Measurements from ENCODE around the gene TREX2.
"Not testable (repeated sequence)": the region's sequence is repeated elsewhere in the genome, so short reads cannot be mapped to it uniquely, and the experiment has no call there.

TREX2 gene

DNA sequence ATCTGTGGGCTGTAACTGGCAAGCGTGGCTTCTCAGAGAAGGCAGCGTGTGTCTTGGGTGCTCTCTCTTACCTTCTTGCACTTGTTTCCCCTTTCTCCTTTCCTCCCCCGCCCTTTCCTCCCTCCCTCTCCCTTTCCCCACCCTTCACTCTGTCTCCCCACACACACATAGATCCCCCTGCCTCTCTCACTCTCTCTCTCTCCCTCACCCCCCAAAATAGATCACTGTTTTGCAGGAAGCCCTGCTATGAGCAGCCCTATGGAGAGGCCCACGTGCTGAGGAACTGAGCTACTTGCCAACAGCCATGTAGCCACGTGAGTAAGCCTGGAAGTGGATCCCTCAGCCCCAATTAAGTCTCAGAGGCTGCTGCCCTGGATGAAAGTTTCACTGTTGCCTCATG lies 40.4 kb downstream of the TREX2 start:
- no peak for DNase-seq

DNA sequence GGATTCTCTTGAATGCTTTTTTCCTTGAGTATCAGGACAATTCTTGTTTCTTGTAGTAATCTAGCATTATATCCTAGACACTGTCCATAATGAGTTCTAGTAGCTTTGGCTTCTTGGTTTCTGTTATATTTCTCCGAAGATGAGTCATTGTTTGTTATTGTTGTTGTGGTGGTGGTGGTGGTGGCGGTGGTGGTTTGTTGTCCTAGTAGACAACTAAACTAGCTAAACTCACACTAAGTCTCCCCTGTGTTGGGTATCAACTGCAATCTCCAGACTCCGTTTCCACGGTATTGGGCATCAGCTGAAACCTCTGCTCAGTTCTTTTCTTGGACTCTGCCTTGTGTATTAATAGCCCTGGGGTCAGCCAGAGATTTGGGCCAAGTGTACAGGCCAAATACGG lies 41.5 kb downstream of the TREX2 start:
- not testable (repeated sequence) for DNase-seq

DNA sequence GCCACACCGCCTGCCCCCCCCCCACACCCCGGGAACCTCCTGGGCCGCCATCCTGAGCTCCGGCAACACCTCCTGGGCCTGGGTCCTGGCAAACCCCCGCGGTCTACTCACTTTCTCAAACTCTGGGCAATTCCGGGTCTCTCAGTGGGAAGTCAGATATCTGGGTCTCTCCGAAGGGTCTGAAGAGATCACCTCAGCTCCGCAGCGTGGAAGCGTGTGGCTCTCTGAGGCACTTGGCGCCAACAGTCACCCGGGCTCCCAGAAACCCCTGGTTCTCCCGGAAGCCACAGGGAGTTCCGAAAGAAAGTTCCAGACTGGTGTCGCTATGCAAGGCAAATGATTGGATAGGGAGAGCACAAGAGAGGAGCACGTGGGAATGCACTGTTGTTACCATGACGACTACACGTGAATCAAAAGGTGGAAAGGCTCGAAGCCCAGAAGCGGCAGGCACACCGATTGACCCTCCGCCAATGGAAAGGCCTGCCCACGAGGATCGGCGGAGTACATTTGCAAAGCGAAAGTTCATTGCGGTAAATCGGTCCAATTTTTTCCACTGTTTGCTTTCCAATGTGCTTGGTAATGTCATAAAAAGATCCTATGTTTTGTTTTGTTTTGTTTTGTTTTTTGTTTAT lies 44.6 kb downstream of the TREX2 start, which contains the start of gene PNMA6E:
TSS of gene PNMA6E (minus strand) at position 218 of the 632 bp plus-strand sequence. CDS start 2,501 bp downstream, outside the sequence.
- DNase-seq: no peak

DNA sequence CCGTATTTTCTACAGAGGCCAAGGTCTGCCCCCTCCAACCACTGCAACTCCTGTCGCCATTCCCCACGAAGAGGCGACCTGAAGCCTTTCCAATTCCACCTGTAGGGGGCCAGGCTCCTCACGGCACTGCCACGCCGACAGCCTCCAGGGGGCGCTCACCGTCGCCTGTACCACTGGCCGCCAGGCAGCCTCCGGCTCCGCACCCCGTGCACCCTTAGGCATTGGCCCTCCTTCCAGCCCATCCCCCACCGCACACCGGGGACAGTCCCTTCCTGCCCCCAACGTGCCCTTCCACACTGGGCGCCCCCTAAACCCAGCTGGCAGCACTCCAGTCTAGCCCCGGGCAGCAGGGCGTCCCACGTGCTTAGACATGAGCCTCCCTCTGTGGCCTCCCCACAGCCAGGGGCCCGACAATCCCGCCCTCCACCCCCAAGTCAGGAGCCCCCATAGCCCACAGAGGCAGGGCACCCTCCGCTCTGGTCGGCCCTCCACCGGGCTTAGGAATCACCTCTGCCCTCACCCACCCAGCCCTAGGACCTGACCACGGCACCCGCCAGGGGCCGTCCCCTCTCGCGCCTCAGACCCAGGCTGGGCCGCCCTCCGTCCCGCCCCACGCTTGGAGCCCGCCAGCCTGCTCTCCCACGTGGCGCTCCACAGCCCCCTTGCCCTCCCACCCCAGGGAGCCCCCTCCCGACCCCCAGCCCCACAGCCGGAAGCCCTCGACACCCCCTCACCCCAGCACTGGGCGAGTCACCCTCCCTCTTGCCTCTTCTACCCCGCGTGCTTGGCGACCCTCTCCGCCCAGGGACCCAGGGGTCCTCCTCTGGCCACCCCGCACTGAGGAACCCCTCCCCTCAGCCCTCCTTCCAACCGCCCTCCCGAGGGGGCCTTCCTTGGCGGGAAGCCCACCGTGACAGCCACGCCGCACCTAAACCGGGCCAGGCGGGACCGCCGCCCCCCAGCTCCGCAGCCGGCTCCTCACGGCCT lies 45.4 kb downstream of the TREX2 start:
- DNase-seq: peak; percentile 58

DNA sequence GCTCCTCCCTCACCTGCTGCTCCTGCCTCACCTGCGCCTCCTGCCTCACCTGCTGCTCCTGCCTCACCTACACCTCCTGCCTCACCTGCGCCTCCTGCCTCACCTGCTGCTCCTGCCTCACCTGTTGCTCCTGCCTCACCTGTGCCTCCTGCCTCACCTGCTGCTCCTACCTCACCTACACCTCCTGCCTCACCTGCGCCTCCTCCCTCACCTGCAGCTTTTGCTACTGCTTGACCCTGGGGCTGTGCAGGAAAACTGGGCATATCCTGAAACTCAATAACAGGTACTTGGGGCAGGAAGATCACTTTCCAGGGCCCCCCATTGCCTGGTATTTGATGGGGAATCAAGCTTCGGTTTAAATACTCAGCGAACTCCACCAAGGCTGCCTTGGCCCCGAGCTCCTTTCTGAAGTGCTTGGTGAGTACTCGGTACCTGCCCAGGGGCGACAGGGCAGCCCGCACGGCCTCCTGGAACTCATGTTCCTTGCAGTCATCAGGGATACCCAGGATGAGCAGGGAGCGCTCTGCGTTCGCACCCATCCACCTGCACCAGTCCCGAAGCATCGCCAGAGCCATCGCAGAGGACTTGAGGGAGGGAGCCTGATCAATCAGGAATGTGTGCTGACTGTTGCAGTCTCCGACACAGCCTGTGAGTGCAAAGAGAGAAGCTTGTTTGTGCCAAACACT lies 47.4 kb downstream of the TREX2 start:
- DNase-seq: no peak

DNA sequence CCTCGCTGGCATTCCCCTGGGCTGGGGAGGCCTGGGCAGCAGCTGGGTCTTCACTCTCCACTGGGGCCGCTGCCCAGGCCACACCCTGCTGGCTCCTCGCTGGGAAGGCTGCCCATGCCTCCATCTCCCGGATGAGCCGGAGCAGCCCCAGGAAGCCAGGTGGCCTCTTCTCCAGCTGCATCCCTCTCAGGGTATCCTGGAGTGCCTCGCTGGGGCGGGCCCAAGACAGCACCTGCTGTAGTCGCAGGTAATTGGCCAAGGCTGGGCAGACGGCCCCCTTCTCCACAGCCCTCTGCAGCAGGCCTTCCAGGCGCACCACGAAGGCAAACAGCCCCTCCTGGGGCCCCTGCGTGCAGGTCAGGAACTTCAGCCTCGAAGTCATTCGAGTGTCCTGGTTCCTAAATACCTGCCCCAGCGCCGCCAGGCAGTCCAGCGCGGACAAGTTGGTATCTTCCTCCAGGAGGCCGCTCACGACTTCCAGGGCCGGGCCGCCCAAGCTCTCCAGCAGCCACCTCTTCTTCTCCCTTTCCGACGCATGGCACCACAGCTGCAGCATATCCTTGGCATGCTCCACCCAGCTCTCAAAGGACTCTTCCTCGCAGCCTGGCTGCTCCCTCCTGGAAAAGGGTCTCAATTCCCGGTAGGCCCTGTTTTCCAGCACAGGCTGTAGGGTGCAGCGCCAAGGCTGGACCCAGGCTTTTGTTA lies 48.4 kb downstream of the TREX2 start:
- no peak for DNase-seq

DNA sequence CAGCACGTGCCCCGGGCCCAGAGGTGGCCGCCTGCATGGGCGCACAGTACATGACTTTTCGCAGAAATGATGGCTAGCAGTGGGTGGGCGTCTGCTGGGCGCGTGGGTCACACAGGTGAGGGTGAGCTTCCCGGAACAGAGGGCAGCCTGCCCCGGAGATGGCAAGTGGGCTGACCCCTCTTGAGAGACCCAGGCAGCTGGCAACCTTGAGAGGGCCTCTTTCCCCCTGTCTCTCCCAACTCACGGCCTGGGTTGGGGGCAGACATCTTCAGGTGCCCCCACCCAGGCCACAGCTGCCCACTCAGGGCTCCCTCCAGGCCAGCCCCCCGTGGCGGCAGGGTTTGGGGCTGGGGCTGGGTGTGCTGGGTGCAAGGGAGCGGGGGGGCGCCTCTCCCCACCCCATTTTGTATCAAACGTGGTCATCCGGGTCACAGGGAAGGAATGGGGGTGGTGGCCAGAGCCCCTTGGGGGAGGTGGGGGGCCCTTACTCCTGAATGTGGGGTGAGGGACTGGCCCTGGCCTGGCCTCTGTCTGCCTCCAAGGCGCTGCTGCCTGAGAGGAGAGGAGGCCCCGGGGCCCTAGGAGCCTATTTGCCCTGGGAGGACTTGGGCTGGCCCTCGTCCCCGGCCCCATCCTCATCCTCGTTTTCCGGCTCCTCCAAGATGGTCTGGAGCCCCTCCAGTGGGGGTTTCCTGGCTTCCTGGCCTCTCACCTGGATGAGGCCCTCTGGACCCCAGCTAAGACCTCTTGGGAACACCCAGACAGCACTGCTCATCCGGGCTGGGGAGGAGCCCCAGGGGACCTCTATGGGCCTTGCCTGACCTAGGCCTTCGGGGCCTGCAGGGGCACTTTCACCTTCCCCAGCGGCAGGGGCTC lies 49.3 kb downstream of the TREX2 start:
- no peak for DNase-seq

DNA sequence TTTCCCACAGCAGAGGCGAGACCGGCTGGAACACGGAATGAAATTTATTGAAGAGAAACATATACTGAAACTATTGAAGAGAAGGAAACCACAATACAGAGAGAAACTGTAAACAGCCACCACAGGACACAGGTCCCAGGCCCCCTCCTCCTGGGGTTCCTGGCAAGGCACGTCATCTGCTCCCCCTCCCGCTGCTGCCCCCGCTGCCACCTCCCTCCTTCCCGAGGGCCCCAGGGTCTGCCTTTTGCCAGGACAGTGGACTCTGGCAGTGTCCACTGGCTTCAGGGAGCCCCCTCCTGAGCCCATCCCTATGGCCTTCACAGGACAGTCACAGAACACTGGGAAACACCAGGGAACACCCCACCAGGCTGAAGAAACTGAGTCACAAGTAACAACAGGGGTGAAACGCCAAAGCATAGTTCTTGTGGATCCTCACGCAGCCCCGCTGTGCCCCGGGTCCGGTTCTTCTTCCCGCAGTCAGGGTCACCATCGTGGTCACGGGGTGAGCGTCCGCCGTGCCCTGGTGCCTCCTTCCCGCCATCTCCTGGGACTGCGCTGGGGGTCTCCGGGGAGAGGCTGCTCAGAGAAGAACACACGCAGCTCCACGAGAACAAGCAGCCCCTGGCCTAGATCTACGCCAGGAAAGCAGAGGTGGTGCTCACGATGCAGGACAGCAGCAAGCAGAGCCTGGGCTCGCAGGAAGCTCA lies 50.1 kb downstream of the TREX2 start:
- no peak for DNase-seq

DNA sequence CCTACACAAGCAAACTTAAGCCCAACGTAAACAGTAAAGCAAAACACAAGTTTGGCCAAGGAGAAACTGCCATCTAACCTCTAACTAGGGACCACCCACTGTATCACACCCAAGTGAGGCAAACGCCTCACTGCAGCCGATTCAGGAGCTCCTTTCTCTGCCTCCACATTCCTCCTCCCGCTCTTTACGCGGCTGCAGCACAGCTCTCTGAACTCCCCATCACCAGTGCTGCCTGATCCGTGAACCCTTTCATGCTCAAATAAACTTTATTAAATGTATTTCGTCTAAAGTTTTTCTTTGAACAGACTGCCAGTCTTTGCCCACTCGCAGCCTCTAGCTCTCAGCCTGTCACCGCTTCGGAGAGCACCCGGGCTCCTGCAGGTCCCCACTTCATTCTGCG lies 51.2 kb downstream of the TREX2 start:
- DNase-seq: no peak
